Fibroblast of gingiva (primary cell): ENCODE measurements around the gene CORO1C.

Experiments used
- DNase-seq: peaks from one replicate; pipeline ENCODE4 v3.0.0-alpha.2; 2011; ENCODE audit warnings: low read depth

CORO1C gene

DNA sequence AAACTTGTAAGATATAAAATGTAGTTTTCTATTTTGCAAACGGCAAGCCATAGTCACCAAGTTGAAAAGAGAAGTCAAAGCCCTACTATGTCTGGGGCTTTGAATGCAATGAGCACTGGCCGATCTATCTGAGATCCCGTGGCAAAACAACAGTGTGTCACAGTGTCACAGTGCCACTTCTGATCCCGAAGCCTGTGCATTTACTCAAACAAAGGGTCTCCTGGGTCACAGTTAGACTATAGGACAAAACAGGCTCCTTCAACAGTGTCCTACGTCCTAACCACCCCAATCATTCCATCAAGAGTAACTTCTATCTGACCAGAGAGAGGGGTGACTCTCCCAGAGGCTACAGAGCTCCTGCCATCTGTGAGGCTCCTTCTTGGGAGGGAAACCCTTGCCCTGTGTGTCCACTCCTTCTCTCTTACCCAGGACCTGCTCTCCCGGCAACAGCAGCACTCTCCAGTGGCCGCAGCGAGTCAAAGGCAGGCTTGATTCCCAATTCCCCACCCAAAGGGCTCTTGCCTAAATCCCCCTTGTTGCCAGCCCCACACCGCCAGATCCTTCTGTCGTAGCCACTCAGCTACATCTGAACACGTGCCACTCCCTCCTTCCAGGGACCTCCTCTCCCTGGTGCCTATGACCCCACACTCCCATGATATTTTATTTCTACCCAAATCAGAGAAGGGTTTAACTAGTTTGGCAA lies 83.6 kb downstream of the CORO1C start:
- no peak for DNase-seq

DNA sequence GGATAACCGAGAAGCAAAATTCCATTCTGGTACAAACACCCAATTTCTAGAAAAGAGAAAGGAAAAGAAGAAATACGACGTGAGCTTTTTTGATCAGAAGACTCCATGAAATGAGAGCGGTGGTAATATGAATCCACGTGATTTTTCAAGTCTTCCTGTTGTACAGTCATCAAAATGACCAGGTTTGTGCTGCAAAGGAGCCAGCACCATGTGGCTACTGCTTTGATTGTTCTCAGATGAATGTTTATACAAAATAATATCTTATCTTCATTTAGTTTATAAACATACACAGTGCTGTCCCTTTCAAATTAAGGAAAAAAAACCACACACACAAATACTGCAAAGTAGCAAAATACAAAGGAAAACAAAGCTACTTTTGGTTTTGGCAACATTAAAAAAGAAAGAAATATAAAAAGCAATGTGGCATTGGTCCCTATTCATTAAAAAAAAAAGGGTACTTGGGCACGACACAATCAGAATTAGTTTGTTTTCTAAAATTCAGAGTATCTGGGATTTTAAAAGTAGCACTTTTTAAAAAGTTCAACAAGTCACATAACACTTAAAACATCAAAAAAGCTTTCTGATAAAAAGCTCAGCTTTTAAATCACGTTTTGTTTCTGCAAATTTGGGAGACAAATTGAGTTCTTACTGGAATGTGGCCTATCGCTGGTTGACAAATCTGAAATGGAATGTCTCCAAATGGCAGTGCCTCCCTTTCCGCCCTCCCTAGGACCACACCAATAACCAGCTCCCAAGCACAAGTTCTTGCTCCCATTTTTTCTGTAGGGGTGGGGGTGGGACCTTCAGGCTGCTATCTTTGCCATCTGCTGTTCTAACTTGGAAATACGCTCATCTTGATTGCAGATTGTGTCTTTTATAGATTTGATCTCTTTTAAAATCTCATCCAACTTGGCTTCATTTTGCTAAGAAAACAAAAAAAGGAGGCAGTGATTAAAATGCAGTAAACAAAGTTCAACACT lies 84.4 kb downstream of the CORO1C start:
- no peak for DNase-seq

DNA sequence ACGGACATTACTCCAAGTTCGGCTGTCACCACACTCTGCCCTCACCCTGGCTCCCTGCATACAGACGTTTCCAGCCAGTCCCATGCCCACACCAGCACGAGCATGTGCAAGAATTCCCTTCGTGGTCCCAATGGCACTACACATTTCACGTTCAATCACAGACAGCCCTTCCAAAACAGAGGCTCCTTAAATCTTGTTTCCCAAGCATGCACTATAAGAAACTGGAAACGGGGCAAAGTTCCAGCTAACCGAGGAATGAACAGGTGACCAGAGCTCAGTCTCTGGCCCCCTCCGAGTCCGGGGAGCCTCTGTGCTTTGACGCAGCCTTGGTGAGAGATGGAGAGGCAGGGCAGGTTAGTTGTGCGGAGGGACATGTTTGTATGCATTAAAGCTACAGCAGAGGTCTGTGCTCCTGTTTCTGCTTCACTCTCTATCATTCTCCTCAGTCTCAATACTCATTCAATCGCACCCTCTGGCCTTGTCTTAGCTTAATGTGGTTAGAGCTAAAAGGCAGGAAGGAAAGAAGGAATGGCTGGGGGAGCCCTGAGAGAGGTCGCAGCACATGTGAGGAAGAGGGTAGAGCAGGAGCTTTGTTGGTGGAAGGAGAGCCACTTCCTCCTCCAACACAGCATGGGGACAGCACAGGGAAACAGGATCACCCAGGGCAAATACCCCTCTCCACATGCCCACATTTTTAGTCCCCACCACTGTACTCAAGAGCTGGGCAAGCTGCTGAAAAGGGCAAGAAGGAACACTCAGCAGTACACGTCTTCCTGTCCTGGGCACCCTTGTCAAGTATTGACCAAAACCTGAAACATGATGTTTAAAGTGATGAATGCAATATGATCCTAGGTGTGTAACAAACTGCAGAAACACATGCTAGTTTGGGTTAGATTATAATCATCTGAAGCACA lies 85.4 kb downstream of the CORO1C start:
- no peak for DNase-seq

DNA sequence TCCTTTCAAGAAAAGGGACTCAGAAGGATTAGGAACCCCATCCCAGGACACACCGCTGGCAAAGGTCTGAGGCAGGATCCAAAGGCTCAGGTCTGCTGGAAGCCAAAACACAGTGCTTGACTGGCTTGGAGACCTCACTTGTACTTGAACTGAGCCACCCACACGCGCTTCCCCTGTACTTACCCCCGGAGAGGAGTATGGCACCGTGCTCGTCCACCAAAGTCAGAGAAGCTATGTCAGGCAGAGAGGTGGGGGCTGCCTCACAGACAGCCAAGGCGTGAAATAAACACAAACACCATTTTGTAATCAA lies 86.6 kb downstream of the CORO1C start:
- DNase-seq, result no peak

DNA sequence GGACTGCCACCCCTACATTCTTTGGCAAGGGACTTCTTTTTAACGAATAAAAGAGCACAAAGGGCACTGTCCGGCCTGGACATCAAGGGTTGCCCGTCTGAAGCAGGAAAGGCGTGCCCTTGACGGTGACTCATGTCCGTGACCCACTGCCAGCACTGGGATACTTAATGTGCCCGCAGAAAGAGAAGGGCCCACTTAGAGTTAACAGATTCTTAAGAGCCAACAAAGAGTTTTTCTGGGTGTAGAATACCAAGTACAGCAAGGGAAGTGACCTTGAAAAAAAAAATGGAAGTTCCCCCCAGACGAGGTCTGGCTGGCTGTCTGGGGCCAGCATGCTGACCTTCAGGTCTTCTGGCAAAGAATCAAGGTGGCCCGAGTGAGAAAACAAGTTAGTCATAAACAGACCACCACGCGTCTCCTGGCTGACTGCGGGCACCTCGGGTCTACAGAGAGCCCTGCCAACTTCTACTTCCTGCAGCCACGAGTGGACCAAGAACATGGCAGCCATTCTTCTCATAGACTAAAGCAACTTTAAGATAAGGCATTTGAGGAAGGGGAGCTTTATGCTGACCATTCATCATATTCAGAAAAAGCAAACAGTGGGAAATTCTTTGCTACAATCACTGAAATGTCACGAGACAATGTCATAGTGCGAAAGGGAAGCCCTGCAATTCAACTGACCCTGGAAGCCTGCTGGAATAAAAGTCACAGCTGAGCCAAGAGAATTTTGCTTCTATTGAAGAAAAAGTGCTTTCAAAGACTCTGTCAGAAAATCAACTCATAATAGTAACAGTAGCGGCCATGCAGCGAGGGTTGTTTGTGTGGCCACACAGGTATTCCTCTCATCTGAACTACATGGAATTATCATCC lies 87.1 kb downstream of the CORO1C start:
- DNase-seq, result peak; percentile 75

DNA sequence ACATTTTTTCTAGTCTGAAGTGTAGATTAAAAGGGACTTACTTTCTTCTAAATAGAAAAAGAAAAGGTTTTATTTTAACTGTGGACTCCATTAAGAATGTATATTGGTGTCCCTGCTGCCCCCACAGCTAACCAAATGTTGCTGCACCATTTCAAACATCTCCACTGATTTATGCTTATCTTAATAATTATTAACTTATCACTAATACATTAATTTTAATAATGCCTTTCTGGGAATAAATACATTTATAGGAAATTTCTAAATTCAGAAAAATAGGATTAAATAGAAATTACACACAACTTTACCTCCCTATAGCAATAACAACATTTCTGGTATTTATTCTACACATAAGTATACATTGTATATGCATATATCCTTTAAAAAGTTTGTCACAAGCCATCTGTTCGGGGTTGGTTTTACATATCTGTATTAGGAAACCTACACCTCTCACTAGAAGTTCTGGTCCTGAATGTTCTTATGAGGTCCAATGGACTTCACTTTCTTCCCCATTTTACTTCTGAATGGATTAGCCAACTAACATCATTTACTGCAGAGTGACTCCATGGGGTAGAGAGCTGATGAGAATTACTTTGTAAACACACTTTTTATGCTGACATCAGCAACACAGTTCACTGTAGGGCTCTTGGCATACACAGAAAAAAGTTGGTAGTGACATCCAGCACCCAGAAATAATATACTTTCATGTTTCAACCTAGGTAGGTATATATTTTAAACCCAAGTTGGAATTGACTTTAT lies 88.2 kb downstream of the CORO1C start:
- no peak for DNase-seq

DNA sequence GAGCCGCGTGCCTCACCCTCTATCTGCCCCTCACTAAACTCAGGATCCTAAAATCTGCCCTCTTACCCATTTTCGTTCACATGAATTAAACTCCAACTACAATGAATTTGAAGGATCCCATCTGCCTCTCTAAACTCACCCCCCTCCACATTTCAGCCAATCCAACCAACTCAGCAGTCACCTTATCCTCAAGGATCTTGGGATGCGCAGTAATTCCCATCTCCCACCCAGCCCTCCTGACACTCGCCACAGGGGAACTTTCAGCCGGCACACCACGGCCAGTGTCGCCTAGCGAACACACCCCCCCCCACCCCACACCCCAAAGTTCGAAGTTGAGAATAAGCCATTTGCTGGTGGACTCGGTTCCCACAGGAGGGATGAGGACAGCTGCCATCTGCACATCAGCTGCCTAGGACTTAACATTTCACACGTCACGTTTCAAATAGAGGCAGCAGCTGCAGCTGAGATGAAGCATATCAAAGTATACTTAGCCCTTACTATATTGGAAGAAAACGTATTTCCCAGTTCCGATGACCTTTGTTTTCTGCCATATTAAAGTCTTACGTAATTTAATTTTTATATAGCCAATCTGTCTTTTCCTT lies 88.9 kb downstream of the CORO1C start:
- no peak for DNase-seq

DNA sequence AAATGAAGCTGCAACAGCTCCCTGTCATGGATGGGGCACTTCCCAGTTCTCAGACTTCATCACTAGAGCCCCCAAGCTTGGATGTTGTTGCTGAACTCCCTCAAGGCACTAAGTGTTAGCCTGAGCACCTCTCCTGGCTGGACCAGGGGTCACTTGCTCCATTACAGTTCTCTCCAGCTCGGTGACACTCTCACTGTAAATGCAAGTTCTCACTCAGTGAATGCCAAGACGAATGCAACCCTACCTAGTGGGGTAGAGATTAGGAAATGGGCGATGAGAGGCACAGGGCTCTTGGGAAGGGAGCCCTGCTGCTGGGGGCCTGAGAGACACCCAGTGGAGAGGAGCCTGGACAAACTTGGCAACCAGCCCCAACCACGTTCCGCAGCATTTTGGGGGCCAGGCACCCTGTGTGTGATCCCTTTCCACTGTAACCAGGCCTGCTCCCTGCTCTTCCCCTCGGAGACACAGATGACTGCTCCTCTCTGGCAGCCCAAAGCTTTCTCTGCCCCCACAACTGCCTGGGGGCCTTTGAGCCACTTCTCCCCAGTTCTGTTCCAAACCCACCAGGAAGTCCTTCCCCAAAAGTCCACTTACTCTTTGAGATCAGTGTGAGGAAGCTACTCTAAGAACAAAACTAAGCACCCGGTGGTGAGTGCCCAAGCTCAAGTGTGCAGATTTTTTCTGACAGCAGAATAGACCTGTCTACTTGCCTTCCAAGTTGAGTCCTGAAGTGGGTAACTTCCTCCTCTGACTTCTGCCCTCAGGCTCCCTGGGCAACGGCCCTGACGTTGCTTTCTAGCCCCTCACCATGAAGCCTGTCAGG lies 89.7 kb downstream of the CORO1C start:
- no peak for DNase-seq

DNA sequence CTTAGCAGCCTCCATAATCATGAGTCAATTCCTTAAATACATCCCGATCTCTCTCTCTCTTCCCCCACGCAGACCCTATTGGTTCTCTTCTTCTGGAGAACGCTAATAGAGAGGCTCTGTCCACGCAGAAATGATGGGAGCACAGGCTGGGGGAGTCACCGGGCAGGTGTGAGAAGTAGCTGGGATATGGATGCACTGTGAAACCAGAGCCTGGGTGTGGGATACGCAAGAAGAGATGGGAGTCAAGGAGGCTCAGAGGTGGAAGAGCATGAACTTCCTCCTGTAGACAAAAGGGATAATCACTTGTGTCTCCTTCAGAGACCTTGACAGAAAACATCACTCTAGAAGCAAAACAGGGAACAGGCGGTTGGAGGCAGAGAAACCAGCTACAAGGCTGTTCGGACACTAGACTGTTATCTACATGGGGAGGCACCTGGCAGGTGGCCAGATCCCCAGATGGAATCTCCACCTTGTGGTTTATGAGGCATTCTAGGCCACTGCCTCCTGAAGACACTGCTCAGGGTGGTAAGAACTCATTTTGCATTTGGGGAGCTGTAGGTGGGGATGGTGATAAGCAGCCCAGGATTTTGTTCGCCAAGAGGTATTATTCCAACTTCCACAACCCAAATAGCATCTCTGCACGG lies 90.4 kb downstream of the CORO1C start:
- DNase-seq, result no peak

DNA sequence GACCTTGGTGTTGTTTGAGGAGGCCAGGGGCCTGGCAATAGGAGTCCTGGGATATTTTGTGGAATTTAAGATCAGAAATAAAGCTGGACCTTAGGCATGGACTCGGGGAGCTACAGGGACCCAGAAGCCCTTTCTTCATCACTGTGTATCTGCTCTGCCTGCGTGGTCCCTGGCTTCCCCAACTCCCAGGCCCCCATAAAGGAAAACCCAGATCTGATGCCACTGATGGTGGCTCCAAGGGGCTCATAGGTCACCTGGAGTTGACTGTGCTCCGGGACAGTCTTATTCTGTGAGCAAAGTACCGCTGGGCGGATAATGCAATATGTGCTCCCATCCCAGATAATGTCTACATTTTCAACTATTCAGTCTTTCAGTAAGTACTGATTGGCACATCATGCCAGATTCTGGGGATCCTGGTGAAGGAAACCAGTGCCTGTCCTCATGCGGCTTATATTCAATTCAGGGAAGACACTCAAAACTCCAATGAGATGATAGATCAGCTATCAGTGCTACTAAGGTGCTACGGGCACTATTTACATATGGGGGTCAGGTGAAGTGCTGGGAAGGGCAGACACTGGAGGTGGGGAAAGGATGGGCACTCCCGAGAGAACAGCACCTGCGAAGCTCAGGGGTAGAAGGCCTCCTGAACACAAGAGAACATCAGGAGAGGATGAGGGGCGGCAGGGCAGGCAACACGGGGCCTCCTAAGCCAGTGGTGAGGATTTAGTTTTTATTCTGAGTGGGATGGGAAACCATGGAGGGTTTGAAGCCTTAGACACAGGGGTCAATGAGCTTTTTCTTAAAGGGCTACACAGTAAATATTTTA lies 92.1 kb downstream of the CORO1C start:
- DNase-seq, result no peak

DNA sequence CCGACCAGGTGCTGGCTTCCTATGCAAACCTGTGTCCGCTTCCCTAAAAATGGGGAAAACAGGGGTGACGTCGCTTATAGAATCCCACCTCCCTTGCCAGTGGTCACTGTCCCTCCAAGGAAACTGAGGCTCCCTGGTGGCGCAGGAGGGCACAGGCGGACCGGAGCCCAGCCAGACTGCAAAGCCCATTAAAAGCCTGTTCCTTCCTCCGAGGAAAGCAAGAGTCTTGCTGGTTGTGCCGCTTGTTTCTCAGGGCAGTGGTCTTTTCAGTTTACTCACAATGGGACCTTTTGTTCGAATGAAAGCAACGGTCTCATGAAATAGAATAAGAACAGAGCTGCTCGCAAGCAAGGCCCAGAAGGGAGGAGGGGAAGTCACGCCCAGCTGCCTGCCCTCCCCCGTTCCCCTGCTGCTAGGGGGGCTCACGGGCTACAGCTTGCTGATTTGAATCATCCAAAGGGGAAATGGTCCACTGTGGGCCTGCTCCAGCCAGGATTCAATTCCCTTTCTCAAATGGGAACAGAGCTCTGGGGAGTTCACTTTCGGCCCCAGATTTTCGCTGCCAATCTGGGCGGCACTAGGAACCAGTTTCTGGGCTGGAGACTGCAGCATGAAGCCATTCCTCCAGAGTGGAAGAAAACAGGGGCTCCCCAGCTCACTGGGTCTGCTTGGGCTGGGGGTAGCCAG lies 93.0 kb downstream of the CORO1C start:
- no peak for DNase-seq

DNA sequence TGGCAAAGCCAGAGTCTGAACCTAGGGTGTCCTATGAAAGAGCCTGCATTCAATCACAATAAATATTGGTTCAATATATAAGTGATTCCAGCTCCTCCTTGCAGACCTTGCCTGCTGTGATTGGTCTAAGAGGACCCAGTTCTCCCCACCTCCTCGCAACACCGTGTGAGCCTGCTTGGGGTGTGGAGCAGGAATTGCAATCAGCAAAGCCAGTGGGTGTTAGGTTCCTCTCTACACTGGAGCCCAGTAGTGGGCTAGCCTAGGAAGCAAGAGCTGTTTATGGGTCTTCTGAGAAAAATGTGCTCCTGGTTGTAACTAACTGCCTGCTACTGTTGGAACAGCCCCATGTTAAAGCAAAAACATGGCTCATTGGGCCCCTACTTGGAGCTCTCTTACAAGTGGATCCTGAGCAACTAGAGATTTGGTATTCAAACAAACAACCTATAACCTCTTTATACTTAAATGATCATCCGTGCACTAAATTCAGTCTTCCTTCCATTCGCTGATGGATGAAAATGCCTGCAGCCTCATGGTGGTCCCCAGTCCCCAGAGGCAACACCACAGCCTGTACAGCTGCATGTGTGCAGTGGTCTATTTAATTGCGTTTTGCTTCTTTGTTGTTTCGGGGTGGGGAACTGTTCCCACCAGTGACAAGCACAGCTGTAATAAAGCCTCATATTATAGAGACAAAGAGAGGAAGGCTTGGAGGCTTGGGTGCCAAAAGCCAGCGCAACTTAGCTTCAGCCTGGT lies 93.9 kb downstream of the CORO1C start:
- DNase-seq, result no peak

DNA sequence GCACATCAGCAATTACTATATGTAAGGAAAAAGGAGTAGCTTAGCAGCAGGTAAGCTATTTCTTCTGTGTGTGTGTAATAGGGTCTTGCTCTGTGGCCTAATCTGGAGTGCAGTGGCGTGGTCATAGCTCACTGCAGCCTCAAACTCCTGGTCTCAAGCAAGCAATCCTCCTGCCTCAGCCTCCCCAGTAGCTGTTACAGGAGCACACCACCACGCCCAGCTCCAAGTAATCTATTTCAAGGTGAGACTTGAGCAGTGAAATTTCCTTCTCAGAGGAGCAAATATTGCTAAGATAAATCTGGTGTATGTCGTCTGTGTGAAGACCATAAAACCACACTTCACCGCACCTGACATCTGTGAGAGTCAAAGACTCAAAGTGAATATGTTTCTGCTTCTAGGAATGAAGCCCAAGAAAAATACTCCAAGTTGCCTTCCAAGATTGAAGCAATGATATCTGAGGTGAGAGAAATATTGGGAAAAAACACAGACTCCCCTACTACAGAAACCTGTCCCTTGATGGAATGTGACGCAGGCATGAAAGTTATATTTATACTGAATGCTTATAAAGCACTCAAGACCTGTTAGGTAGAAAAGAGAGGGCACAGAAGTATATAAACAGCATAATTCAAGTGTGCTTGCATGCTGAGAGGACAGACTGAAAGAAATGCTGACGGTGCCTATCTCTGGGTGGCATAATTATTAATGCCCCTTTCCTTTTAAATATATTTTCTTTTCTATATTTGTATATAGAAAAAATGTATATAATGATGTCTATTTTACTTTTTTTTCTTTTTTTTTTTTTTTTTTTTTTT lies 95.1 kb downstream of the CORO1C start:
- DNase-seq, result no peak

DNA sequence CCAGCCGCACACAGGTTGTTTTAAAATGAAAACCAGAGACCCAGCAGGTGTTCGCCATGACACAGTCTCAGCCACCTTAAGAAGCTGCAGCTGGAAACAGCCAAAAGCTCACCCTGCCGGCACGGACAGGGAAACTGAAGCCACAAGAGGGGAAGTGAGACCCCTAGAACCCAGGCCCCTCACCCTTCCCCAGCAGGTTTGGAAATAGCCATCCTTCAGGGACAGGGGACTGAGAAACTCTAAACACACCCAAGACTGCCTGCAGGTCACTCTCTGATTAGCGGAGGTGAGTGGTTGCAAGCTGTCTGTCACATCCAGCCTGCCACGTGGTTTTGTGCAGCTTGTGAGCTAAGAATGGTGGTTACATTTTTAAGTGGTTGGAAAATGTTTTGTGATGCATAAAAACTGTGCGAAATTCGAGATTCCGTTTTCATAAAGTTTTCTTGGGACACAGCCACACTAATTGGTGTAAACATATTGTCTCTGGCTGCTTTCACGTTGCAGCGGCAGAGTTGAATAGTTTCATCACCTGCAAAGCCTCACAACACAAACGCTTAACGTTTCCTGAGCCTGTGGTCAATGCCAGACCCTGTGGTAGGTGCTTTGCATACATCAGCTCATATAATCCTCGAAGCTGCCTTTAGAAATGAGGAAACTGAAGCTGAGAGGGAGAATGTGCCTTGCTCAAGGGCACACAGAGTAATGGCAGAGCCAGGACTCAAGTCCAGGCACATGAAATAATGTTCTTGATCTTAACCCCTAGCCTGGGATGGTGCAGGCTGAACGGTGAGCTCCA lies 95.9 kb downstream of the CORO1C start:
- DNase-seq, result peak; percentile 55

DNA sequence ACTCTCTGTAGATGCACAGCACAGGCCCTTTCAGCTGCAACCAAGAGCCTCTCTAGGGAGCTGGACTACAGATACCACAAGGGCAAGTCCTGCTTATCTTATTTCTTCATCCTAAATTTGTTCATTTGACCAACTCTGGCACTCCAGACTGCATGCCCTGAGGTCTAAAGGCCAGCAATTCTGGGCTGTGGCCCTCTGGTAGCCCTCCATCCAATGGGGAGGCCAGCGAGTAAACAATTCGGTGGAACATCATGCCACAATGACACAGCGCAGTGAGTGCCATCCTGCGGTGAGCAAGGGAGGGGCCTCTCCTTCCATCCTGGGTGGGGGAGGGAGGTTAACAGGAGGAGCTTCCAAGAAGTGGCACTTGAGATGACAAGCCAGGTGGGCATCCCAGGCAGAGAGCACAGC lies 97.0 kb downstream of the CORO1C start:
- DNase-seq, result peak; percentile 45
